Liver (tissue), 9 donors: ENCODE results near the gene CPAMD8. TPM values are rescaled to one million over a fixed set of nuclear protein-coding genes. Genes with fewer than 3 reads are reported as not detected.

Experiments
- DNase-seq: peaks from one replicate; pipeline ENCODE4 v3.0.0-alpha.2; 2017; ENCODE audit warnings: low spot score
- H3K27ac ChIP-seq, 2 donors: one replicate each; pipeline ENCODE4 v1.7.0; 2013; ENCODE audit warnings: inconsistent platforms in 2 of 2, low read length in 2 of 2, control low read depth in 1 of 2, low read depth in 1 of 2, mild to moderate bottlenecking in 1 of 2
- H3K27me3 ChIP-seq, 4 donors: one replicate each; pipeline versions ENCODE4 v1.6.1 to v1.7.0; 2013; ENCODE audit warnings: low read length in 3 of 4, inconsistent platforms in 1 of 4, mild to moderate bottlenecking in 1 of 4, moderate library complexity in 1 of 4; ENCODE audit not compliant: control insufficient read depth in 4 of 4, insufficient read depth in 4 of 4
- H3K36me3 ChIP-seq, 4 donors: one replicate each; pipeline versions ENCODE4 v1.6.1 to v1.7.0; 2013; ENCODE audit warnings: low read length in 3 of 4, mild to moderate bottlenecking in 3 of 4, low read depth in 1 of 4, moderate library complexity in 1 of 4; ENCODE audit not compliant: control insufficient read depth in 4 of 4, insufficient read depth in 3 of 4
- H3K4me1 ChIP-seq, 4 donors: one replicate each; pipeline versions ENCODE4 v1.6.1 to v1.7.0; 2013; ENCODE audit warnings: low read length in 3 of 4, mild to moderate bottlenecking in 3 of 4, moderate library complexity in 1 of 4; ENCODE audit not compliant: control insufficient read depth in 4 of 4, insufficient read depth in 4 of 4
- H3K4me3 ChIP-seq, 3 donors: one replicate each; pipeline versions ENCODE4 v1.6.1 to v1.7.0; 2013; ENCODE audit warnings: low read length in 3 of 3, control low read depth in 1 of 3, low read depth in 1 of 3, mild to moderate bottlenecking in 1 of 3
- H3K9ac ChIP-seq, 2 donors: one replicate each; pipeline ENCODE4 v1.7.0; 2013; ENCODE audit warnings: low read length in 2 of 2, mild to moderate bottlenecking in 2 of 2, moderate library complexity in 2 of 2, control low read depth in 1 of 2, low read depth in 1 of 2
- H3K9me3 ChIP-seq, 4 donors: one replicate each; pipeline versions ENCODE4 v1.6.1 to v1.7.0; 2013; ENCODE audit warnings: low read length in 3 of 4; ENCODE audit not compliant: control insufficient read depth in 4 of 4
- ATF3 ChIP-seq: IDR thresholded peaks from 2 replicates; pipeline ENCODE4 v1.6.1; 2016; ENCODE audit warnings: antibody characterized with exemption
- CTCF ChIP-seq: fragments of 150-350 bp; IDR thresholded peaks from 2 replicates; pipeline ENCODE4 v1.5.1; 2017; ENCODE audit warnings: improper control_type of control experiment, low read depth, low read length; ENCODE audit not compliant: missing input control
- EGR1 ChIP-seq, 2 donors: IDR thresholded peaks; 2 replicates each; pipeline ENCODE4 v1.6.1; 2016 to 2018; ENCODE audit warnings: antibody characterized with exemption in 2 of 2, low read depth in 2 of 2
- FOXA1 ChIP-seq: IDR thresholded peaks from 2 replicates; pipeline ENCODE4 v1.6.1; 2016; ENCODE audit warnings: antibody characterized with exemption
- FOXA2 ChIP-seq: IDR thresholded peaks from 2 replicates; pipeline ENCODE4 v1.6.1; 2016; ENCODE audit warnings: antibody characterized with exemption
- GABPA ChIP-seq, 2 donors: IDR thresholded peaks in 1 of 2; conservative IDR thresholded peaks in 1 of 2; 2 replicates each; pipeline ENCODE4 v1.6.1; 2016; ENCODE audit warnings: antibody characterized with exemption in 2 of 2, mild to moderate bottlenecking in 1 of 2, moderate library complexity in 1 of 2
- HNF4A ChIP-seq, 2 donors: conservative IDR thresholded peaks; 2 replicates each; pipeline ENCODE4 v1.6.1; 2016; ENCODE audit warnings: antibody characterized with exemption in 2 of 2, mild to moderate bottlenecking in 2 of 2
- HNF4G ChIP-seq: IDR thresholded peaks from 2 replicates; pipeline ENCODE4 v1.6.1; 2016; ENCODE audit warnings: antibody characterized with exemption
- JUND ChIP-seq, 2 donors: IDR thresholded peaks; 2 replicates each; pipeline ENCODE4 v1.6.1; 2016; ENCODE audit warnings: antibody characterized with exemption in 2 of 2
- MAX ChIP-seq: IDR thresholded peaks from 2 replicates; pipeline ENCODE4 v1.6.1; 2016; ENCODE audit warnings: antibody characterized with exemption
- NR2F2 ChIP-seq: IDR thresholded peaks from 2 replicates; pipeline ENCODE4 v1.6.1; 2016; ENCODE audit warnings: antibody characterized with exemption
- RAD21 ChIP-seq, 2 donors: IDR thresholded peaks; 2 replicates each; pipeline ENCODE4 v1.6.1; 2016; ENCODE audit warnings: antibody characterized with exemption in 2 of 2, mild to moderate bottlenecking in 2 of 2
- REST ChIP-seq: IDR thresholded peaks from 2 replicates; pipeline ENCODE4 v1.6.1; 2016; ENCODE audit warnings: antibody characterized with exemption, mild to moderate bottlenecking
- RXRA ChIP-seq, 2 donors: IDR thresholded peaks; 2 replicates each; pipeline ENCODE4 v1.6.1; 2017 to 2018; ENCODE audit warnings: antibody characterized with exemption in 2 of 2, mild to moderate bottlenecking in 1 of 2
- SP1 ChIP-seq: IDR thresholded peaks from 2 replicates; pipeline ENCODE4 v1.6.1; 2018; ENCODE audit warnings: antibody characterized with exemption, mild to moderate bottlenecking
- TAF1 ChIP-seq: conservative IDR thresholded peaks from 2 replicates; pipeline ENCODE4 v1.6.1; 2016; ENCODE audit warnings: antibody characterized with exemption, mild to moderate bottlenecking
- YY1 ChIP-seq: IDR thresholded peaks from 2 replicates; pipeline ENCODE4 v1.6.1; 2016; ENCODE audit warnings: antibody characterized with exemption, mild to moderate bottlenecking
- ZBTB33 ChIP-seq: IDR thresholded peaks from 2 replicates; pipeline ENCODE4 v1.6.1; 2016; ENCODE audit warnings: antibody characterized with exemption
- WGBS: extraction: QIAGEN DNeasy Blood & Tissue Kit; methylation state at CpG from one replicate; pipeline ENCODE4 v1.1.7; 2013; 5-methylcytosine and 5-hydroxymethylcytosine counted together
- polyA plus RNA-seq, 2 donors: library from polyadenylated mRNA; stranded (reverse) in 1 of 2; unstranded in 1 of 2; fragments of 200-250 nt in 1 of 2; fragments of >200 nt in 1 of 2; fragmentation: Nextera tagmentation in 1 of 2; extraction: Ambion mirVana in 1 of 2; gene quantifications; one replicate each; pipeline versions ENCODE4 v1.2.1 to v1.2.3, GENCODE V29; 2013 to 2015
- total RNA-seq, 2 donors: library from RNA; depleted of rRNA; stranded (reverse); fragments of >200 nt; gene quantifications; one replicate each; pipeline ENCODE4 v1.2.3, GENCODE V29; 2014
- donor health status: healthy.
- donor health status: healthy.
- donor health status: healthy.
- donor health status: healthy.
- donor health status: healthy.

Gene CPAMD8
- total and polyA plus RNA-seq, 4 donors: 0.92 to 1.4 (median 1.1) TPM

- Histone ChIP-seq H3K9me3 (no peaks in the 10 kb centered on the region), H3K36me3 (peaks cover 13 to 64% (median 26%) of the 10 kb centered on the region in 4 donors), H3K4me3 (no peak overlapping the region), H3K27me3 (no peaks in the 10 kb centered on the region), H3K27ac (no peak overlapping the region), H3K9ac (no peak overlapping the region), H3K4me1 (no peaks in the 10 kb centered on the region)
- WGBS: 97% methylated on average over 30 of the region's 30 CpGs
- TF ChIP-seq EGR1 (IDR thresholded peaks at IDR 0.05; ENCODE audit: low read depth in 2 of 2): no peak
- TF ChIP-seq GABPA (IDR thresholded peaks at IDR 0.05 in 1 of 2, conservative IDR thresholded peaks at IDR 0.05 in 1 of 2): no peak
- no peak for TF ChIP-seq MAX
- TF ChIP-seq NR2F2: no peak
- TF ChIP-seq HNF4G: no peak
- no peak for TF ChIP-seq ZBTB33
- no peak for TF ChIP-seq SP1
- no peak for DNase-seq
These were observed 157.2 kb downstream of the CPAMD8 start for GRCh38 chr19:16869331-16869972.

- H3K9me3 ChIP-seq: no peaks in the 10 kb centered on the region
- no peak for DNase-seq
- H3K4me1 ChIP-seq: no peaks in the 10 kb centered on the region
- H3K9ac ChIP-seq: no peak overlapping the region
- H3K27ac ChIP-seq: no peak overlapping the region
- TF ChIP-seq NR2F2 (no peak), RAD21 (IDR thresholded peaks at IDR 0.05) (no peak), GABPA (IDR thresholded peaks at IDR 0.05 in 1 of 2, conservative IDR thresholded peaks at IDR 0.05 in 1 of 2) (no peak), EGR1 (IDR thresholded peaks at IDR 0.05; ENCODE audit: low read depth in 2 of 2) (no peak), MAX (no peak), HNF4A (conservative IDR thresholded peaks at IDR 0.05) (no peak), FOXA1 (no peak), YY1 (no peak), RXRA (IDR thresholded peaks at IDR 0.05) (no peak), HNF4G (no peak), CTCF (no peak), ZBTB33 (no peak), TAF1 (no peak), FOXA2 (no peak), ATF3 (no peak), JUND (IDR thresholded peaks at IDR 0.05) (no peak), REST (no peak), SP1 (no peak)
- H3K36me3 ChIP-seq: peaks cover 16 to 72% (median 28%) of the 10 kb centered on the region in 4 donors
- no peak overlapping the region for H3K4me3 ChIP-seq
- no peaks in the 10 kb centered on the region for H3K27me3 ChIP-seq
- 98% methylated on average over 20 of the region's 20 CpGs for WGBS
These were observed 158.0 kb downstream of the CPAMD8 start for GRCh38 chr19:16868423-16869130.
